VCaP (cell line): ENCODE results near the gene CBX7.

Experiments
- H3K27ac ChIP-seq: fragments of 450-650 bp; 2 replicates; pipeline ENCODE4 v1.5.1; 2017
- CTCF ChIP-seq: fragments of 450-650 bp; conservative IDR thresholded peaks from 2 replicates; pipeline ENCODE4 v1.5.1; 2017; ENCODE audit warnings: mild to moderate bottlenecking, moderate library complexity

The CBX7 gene

GRCh38 chr22:39148026-39148726 lies 4.3 kb downstream of the CBX7 start:
- H3K27ac ChIP-seq: no peak overlapping the region
- TF ChIP-seq CTCF: no peak

GRCh38 chr22:39147335-39148025 lies 5.0 kb downstream of the CBX7 start:
- H3K27ac ChIP-seq: no peak overlapping the region

GRCh38 chr22:39146256-39147101 lies 6.0 kb downstream of the CBX7 start:
- H3K27ac ChIP-seq: peak overlapping the region; percentile 78
- no peak for TF ChIP-seq CTCF

More at GRCh38 chr22:39147335-39148025, 5.0 kb downstream of the CBX7 start:
- TF ChIP-seq CTCF: no peak

- no peak for TF ChIP-seq CTCF
- H3K27ac ChIP-seq: peak overlapping the region; percentile 78; the same call in 1 of the 2 replicates
These were observed 8.2 kb downstream of the CBX7 start for GRCh38 chr22:39144101-39144767.

GRCh38 chr22:39142088-39142680 lies 10.3 kb downstream of the CBX7 start:
- H3K27ac ChIP-seq: no peak overlapping the region
- TF ChIP-seq CTCF: no peak

GRCh38 chr22:39139933-39140332 lies 12.5 kb downstream of the CBX7 start:
- TF ChIP-seq CTCF: no peak
- no peak overlapping the region for H3K27ac ChIP-seq
